ENCODE results near the gene MINDY4. TPM values are rescaled to one million over a fixed set of nuclear protein-coding genes. Genes with fewer than 3 reads are reported as not detected.

Gene MINDY4
- total and polyA plus RNA-seq, 2 of the 4 experiments (the other 2 are of a cell fraction) = 1.8 to 3.6 TPM

DNA sequence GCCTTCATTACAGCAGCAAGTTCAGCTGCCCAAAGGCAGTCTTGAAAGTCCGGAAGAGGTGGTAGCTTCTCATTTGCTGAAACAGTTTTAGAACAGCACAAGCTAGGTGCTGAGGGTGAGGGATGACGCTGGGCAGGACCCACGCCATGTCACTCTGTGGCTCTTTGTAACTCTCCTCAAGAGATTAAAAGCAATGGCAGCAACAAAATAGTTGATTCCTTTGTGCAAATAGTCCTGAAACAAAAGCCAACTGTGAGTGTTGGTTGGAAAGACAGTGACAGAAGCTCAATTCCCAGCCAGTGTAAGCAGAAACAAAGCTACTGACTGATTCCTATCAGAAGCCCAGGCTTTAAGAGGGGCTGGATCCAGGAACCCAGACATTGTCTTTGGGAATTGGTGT lies 92.9 kb downstream of the MINDY4 start:
- no peak overlapping the region for H2AK9ac ChIP-seq (replicated peaks; ENCODE audit: low read depth, low read length, poor library complexity)
- H3K27me3 ChIP-seq (ENCODE audit: control insufficient read depth, insufficient read depth, low read length) = no peaks in the 10 kb centered on the region
- 0 out of 2 replicates have a peak overlapping the region, but pooled peaks have one; percentile 9 for H2BK20ac ChIP-seq (ENCODE audit: low read depth, low read length)
- H3K9me3 ChIP-seq (ENCODE audit: control insufficient read depth, insufficient read depth, low read length) = no peaks in the 10 kb centered on the region
- ATAC-seq (ENCODE audit: low read depth) (no peak), DNase-seq (no peak)
- no peak overlapping the region for H3K4ac ChIP-seq (ENCODE audit: low read depth, low read length)
- no peaks in the 10 kb centered on the region; the same call in 1 of the 2 replicates for H4K20me1 ChIP-seq (ENCODE audit: insufficient read depth, low read length)
- TF ChIP-seq CEBPB (IDR thresholded peaks at IDR 0.05; ENCODE audit: low read depth, low read length) (no peak), CHD1 (IDR thresholded peaks at IDR 0.05; ENCODE audit: low read depth, low read length) (no peak), SMC3 (IDR thresholded peaks at IDR 0.05; ENCODE audit: low read depth, low read length) (no peak), MXI1 (IDR thresholded peaks at IDR 0.05; ENCODE audit: borderline replicate concordance, low read depth, low read length) (no peak), MAFK (IDR thresholded peaks at IDR 0.05; ENCODE audit: low read depth, low read length) (no peak), RFX5 (IDR thresholded peaks at IDR 0.05; ENCODE audit: low read depth, low read length) (no peak), NFE2L2 (IDR thresholded peaks at IDR 0.05; ENCODE audit: low read depth, low read length) (no peak), POLR2A (IDR thresholded peaks at IDR 0.05; ENCODE audit: low read depth, low read length) (no peak), RAD21 (IDR thresholded peaks at IDR 0.05; ENCODE audit: low read length) (no peak), MAZ (IDR thresholded peaks at IDR 0.05; ENCODE audit: borderline replicate concordance, low read depth, low read length) (no peak), FOS (IDR thresholded peaks at IDR 0.05; ENCODE audit: low read depth, low read length) (no peak), BHLHE40 (IDR thresholded peaks at IDR 0.05; ENCODE audit: low read depth, low read length) (no peak), RCOR1 (IDR thresholded peaks at IDR 0.05; ENCODE audit: insufficient replicate concordance, low read length) (no peak)
- TF ChIP-seq, protein P1, sequence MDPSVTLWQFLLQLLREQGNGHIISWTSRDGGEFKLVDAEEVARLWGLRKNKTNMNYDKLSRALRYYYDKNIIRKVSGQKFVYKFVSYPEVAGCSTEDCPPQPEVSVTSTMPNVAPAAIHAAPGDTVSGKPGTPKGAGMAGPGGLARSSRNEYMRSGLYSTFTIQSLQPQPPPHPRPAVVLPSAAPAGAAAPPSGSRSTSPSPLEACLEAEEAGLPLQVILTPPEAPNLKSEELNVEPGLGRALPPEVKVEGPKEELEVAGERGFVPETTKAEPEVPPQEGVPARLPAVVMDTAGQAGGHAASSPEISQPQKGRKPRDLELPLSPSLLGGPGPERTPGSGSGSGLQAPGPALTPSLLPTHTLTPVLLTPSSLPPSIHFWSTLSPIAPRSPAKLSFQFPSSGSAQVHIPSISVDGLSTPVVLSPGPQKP (IDR thresholded peaks at IDR 0.05; ENCODE audit: borderline replicate concordance, low read depth, low read length) = no peak
- TF ChIP-seq, protein P2, sequence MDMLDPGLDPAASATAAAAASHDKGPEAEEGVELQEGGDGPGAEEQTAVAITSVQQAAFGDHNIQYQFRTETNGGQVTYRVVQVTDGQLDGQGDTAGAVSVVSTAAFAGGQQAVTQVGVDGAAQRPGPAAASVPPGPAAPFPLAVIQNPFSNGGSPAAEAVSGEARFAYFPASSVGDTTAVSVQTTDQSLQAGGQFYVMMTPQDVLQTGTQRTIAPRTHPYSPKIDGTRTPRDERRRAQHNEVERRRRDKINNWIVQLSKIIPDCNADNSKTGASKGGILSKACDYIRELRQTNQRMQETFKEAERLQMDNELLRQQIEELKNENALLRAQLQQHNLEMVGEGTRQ (IDR thresholded peaks at IDR 0.05; ENCODE audit: low read depth, low read length) = no peak
- TF ChIP-seq, protein P3, sequence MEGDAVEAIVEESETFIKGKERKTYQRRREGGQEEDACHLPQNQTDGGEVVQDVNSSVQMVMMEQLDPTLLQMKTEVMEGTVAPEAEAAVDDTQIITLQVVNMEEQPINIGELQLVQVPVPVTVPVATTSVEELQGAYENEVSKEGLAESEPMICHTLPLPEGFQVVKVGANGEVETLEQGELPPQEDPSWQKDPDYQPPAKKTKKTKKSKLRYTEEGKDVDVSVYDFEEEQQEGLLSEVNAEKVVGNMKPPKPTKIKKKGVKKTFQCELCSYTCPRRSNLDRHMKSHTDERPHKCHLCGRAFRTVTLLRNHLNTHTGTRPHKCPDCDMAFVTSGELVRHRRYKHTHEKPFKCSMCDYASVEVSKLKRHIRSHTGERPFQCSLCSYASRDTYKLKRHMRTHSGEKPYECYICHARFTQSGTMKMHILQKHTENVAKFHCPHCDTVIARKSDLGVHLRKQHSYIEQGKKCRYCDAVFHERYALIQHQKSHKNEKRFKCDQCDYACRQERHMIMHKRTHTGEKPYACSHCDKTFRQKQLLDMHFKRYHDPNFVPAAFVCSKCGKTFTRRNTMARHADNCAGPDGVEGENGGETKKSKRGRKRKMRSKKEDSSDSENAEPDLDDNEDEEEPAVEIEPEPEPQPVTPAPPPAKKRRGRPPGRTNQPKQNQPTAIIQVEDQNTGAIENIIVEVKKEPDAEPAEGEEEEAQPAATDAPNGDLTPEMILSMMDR (conservative IDR thresholded peaks at IDR 0.05; ENCODE audit: low read depth, low read length) = no peak
- 0 out of 2 replicates have a peak overlapping the region, but pooled peaks have one; percentile 8 for H2BK120ac ChIP-seq (ENCODE audit: low read depth, low read length)
- 71% methylated on average over 1 of the region's 3 CpGs; no CpG with 5 or more reads in 1 of the 2 experiments for WGBS, 2 experiments (ENCODE audit: extremely low coverage in 2 of 2, insufficient read length in 1 of 2)
- H3K27ac ChIP-seq (ENCODE audit: insufficient read depth, low read length) = no peak overlapping the region; the same call in 1 of the 2 replicates
- H2BK5ac ChIP-seq (ENCODE audit: low read depth, low read length, poor library complexity, severe bottlenecking) = no peak overlapping the region
- peak overlapping the region; percentile 51; the same call in 1 of the 2 replicates for H2AK5ac ChIP-seq (ENCODE audit: low read depth, low read length)
- H3K9me1 ChIP-seq (ENCODE audit: insufficient read depth, low read length) = peaks cover 13% of the 10 kb centered on the region
- no TSS peak for BruUV-seq (replicated peaks)
- POLR2A ChIA-PET (ENCODE audit: unreplicated experiment) = no interaction called here
- no peak overlapping the region for H4K8ac ChIP-seq (ENCODE audit: low read depth in 2 of 2, low read length in 2 of 2)
- H3K4me3 ChIP-seq (ENCODE audit: insufficient read depth, low read depth, low read length) = no peak overlapping the region
- H3K4me1 ChIP-seq (ENCODE audit: control insufficient read depth, insufficient read depth, low read length) = peaks cover 9% of the 10 kb centered on the region
- H3K9ac ChIP-seq (ENCODE audit: low read depth, low read length) = no peak overlapping the region
- H3K23ac ChIP-seq (ENCODE audit: low read depth, low read length) = no peak overlapping the region
- CTCF ChIA-PET = no interaction called here
- no peaks in the 10 kb centered on the region for H3K36me3 ChIP-seq (ENCODE audit: control insufficient read depth, insufficient read depth, low read length)
- intact Hi-C loops (cut with micrococcal nuclease) = no loop called here
- H4K5ac ChIP-seq (ENCODE audit: low read depth, low read length) = no peak overlapping the region; the same call in 1 of the 2 replicates
- in situ Hi-C loops (cut with MboI; ENCODE audit: low sequenced_read_pairs) = no loop called here
- no peak overlapping the region; the same call in 1 of the 2 replicates for H3K18ac ChIP-seq (ENCODE audit: low read depth, low read length)
- no peaks in the 10 kb centered on the region for H3K79me1 ChIP-seq (ENCODE audit: low read depth in 1 of 2, low read length in 2 of 2)
- no peak overlapping the region for H3K14ac ChIP-seq (replicated peaks; ENCODE audit: low read depth, low read length)
- no peak overlapping the region for H4K91ac ChIP-seq (ENCODE audit: insufficient read depth, low read depth, low read length)
- no peak overlapping the region; the same call in 1 of the 2 replicates for H3K4me2 ChIP-seq (ENCODE audit: low read depth, low read length)
- H2AFZ ChIP-seq (replicated peaks; ENCODE audit: low read length, poor library complexity) = no peak overlapping the region
- dilution Hi-C loops (cut with HindIII; ENCODE audit: low sequenced_read_pairs, unreplicated experiment) = no loop called here
- H2BK15ac ChIP-seq (ENCODE audit: low read depth, low read length) = no peak overlapping the region
- no peak overlapping the region for H3K56ac ChIP-seq (ENCODE audit: extremely low read depth, insufficient read depth, low read length)

Measured in IMR-90 (cell line).